Stimulated activated CD4-positive, alpha-beta T cell treated with anti-CD3 and anti-CD28 coated beads, Interleukin-2, amount 100 ng/mL, for 4 hours (primary cell): ENCODE results near the gene CDKL1.
"Not testable (repeated sequence)": the region's sequence is repeated elsewhere in the genome, so short reads cannot be mapped to it uniquely, and the experiment has no call there.

Experiments
- DNase-seq: peaks from one replicate; pipeline ENCODE4 v3.0.0-alpha.2; 2020; ENCODE audit warnings: low read depth

CDKL1 gene

DNA sequence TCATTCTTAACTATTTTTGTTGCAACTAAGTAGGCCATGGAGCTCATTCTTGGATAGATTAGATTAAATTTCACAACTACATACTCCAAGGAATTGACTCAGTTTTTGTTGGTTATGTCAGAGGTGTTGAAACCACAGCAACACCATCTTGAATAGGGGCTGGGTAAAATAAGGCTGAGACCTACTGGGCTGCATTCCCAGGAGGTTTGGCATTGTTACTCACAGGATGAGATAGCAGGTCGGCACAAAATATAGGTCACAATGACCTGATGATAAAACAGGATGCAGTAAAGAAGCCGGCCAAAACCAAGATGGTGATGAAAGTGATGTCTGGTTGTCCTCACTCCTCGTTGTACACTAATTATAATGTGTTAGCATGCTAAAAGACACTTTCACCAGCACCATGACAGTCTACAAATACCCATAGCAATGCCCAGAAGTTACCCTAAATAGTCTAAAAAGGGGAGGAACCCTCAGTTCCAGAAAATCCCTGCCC is 63.6 kb downstream of the CDKL1 start:
- no peak for DNase-seq

DNA sequence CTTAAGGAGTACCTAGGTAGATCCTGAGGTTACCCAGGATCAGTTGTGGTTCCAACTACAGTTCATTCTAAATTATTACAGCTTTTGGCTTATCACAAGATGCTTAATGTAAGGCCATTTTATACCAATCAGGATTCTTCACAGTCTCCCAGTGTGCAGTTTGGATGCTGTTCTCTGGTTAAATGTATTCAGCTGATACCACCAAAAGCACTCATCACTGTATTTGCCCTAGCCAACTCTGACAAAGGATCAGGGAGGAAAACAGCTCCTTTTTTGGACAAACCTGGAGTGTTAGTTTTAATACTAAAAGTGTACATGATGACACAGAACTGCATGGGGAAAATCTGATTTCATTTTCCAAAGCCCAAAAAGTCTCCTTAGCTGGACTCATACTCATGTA is 65.1 kb downstream of the CDKL1 start:
- DNase-seq, result no peak

DNA sequence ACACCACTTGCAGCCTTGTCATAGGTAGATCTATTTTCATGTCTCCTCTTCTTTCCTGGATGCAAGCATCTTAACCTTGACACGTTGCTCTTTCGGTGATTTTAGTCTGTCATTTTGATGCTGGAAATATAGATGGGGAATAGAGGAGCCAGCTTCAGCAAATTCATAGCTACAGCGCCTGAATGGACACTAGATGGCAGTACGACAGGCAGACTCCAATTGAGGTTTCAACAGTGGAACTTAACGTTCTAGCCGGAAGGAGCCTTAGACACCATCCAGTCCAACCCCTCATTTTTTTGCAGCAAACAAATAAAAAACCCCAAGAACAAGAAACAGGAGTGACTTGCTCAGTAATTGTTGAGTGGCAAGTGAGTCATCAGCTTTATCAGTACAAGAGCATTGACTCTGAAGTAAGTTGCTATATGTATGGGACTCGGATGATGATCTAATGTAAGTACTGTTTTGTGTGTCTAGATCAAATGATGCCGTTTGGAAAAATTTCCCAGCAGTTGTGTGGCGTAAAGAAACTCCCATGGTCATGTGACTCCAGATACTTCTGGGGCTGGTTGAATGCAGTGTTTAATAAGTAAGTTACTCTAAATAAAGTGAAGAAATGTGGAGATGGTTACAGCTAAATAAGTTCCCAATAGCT is 75.5 kb downstream of the CDKL1 start:
- peak; percentile 59 for DNase-seq

DNA sequence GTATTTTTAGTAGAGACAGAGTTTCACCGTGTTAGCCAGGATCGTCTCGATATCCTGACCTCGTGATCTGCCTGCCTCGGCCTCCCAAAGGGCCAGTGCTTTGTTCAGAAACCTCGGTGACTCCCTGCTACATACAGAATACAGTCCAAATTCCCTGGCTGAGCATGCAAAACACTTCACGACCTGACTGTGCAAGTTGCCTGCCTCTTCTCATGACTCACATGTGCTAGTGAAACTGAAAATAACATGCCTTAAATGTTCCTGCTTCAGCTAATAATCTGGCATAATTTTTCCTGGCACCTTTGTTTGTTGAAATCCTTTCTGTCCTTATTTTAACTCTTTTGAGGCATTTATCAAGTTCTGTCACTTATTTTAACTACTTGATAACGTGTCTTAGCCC is 76.4 kb downstream of the CDKL1 start:
- DNase-seq, result no peak

DNA sequence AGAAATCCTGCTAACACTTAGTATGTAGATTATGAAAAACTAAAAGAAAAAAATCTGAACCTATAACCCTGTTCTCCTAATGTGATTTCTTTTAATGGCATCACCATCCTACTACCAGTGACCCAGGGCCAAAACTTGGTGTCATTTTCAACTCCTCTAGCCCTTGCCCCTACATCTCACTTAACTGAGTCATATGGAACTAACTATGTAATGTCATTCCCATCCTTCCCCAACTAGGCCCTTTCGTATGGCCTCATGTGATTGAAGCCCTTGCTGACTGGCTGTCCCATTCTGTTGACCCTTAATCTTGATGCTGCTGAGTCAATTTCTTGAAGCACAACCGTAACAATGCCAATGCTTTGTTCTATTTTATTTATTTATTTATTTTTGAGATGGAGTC is 77.0 kb downstream of the CDKL1 start:
- DNase-seq, result no peak

GRCh38 chr14:50319293-50319692 is 77.4 kb downstream of the CDKL1 start:
- no peak for DNase-seq

- DNase-seq, result no peak
Observed at GRCh38 chr14:50318031-50318626, 78.6 kb downstream of the CDKL1 start.

- not testable (repeated sequence) for DNase-seq
Observed at GRCh38 chr14:50314098-50314497, 82.6 kb downstream of the CDKL1 start.

- no peak for DNase-seq
Observed at GRCh38 chr14:50312734-50313054, 84.0 kb downstream of the CDKL1 start.

GRCh38 chr14:50311972-50312733 is 84.5 kb downstream of the CDKL1 start, which contains the start of the genes DMAC2L and L2HGDH:
TSS of gene DMAC2L (plus strand) at chr14:50312324. CDS start at chr14:50321488, 9,164 bp downstream.
TSS of gene L2HGDH (minus strand) at chr14:50312229. CDS start at chr14:50312150, 79 bp downstream.
- peak; percentile 81 for DNase-seq

GRCh38 chr14:50311337-50311971 is 85.2 kb downstream of the CDKL1 start:
- DNase-seq, result peak; percentile 24

- DNase-seq, result no peak
Observed at GRCh38 chr14:50310445-50310844, 86.2 kb downstream of the CDKL1 start.

GRCh38 chr14:50308363-50308915 is 88.2 kb downstream of the CDKL1 start:
- DNase-seq, result no peak

DNA sequence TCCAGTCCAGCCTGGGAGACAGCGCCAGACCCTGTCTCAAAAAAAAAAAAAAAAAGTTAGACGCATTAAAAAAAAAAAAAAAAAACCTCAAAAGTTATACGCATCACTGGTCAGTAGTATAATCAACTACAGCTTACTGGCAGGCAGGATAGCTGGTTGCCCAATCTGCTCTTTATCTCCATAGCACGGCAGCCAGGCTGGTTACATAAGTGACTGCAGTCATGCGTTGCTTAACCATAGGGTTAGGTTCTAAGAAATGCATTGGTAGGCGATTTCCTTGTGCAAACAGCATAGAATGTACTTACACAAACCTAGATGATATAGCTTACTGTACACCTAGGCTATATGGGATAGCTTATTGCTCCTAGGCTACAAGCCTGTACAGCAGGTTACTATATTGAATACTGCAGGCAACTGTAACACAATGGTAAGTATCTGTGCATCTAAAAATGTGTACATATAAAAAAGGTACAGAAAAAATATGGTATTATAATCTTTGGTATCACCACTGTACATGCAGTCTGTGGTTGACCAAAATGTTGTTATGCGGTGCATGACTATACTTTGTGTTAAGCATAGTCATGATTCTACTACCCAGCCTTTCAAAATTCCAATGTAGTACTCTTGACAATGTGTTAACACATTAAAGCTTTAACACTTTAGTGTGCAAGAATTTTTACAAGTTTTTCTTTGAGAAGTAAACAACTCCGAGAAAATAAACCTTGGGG is 92.8 kb downstream of the CDKL1 start:
- DNase-seq, result no peak

DNA sequence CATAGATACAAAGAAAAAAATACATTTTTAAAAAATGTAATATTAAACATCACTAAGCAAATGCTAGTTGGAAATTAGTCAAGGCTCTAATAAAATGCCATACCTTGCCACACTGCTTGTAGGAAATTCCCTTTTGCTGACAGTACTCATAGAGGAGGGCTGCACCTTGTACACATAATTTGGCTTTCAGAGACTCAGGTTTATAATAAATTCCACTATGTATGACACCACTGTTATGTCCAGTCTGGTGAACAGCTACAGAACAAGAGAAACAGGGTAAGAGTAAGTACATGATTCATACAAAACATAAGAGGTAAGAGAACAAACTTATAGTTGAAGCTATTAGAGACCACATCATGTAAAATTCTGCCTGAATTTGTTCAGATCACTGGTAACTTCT is 94.8 kb downstream of the CDKL1 start:
- DNase-seq, result no peak

DNA sequence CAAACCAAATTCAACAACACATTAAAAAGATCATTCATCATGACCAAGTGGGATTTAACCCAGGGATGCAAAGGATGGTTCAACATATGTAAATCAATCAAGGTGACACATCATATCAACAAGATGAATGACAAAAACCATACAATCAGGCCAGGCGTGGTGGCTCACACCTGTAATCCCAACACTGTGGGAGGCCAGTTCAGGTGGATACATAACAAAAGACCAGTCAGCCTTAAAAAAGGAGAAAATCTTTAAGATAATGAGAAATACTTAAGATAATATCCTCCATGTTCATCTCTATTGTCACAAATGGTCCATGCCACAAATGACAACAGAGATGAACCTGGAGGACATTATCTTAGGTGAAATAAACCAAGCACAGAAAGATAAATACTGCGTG is 97.1 kb downstream of the CDKL1 start:
- DNase-seq, result no peak

GRCh38 chr14:50290306-50290705 is 106.4 kb downstream of the CDKL1 start:
- no peak for DNase-seq

DNA sequence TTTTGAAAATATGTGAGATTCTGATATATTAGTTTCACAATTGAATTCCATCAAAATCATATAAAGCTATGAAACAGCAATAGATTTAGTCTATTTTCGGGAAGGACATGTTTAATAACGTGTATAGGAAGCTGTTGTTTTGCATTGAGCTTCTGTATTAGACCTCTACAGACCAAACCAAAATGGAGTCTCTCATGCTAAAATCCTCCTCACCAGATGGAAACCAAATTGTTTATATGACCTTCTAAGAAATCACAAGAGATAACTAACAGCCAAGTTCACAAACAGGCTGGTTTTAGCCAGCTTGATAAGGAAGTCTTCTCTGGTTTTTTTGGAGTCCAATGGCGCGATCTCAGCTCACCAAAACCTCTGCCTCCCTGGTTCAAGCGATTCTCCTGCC is 108.5 kb downstream of the CDKL1 start:
- no peak for DNase-seq

- no peak for DNase-seq
Observed at GRCh38 chr14:50285861-50286260, 110.8 kb downstream of the CDKL1 start.
